ENCODE results near the gene OR9G4.

OR9G4 gene

DNA sequence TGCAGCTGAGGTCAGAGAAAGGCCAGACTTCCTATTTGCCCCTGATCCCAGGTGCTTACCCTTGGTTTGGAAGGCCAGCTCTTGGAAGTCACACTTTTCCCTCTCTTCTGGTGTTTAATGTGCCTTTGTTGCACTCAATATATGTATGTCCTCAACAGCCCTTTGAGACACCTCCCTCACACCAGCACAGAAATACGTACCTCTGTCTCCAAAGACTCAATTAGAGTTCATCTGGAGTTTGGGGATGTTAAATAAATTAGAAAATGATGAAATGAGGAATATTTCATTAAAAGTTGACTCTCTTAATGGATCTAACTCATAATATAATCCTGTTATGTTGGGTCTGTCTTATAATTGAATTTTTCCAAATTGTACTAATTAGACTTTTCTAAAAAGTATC, at the start of gene OR9G4:
OR9G4 (minus strand) TSS at position 101 of the 400 bp plus-strand sequence. CDS start 4,931 bp downstream, outside the sequence.
- no peak for DNase-seq (ENCODE audit: low read depth in 1 of 2, low spot score in 1 of 2)

- no peak for DNase-seq (ENCODE audit: low read depth in 1 of 2, low spot score in 1 of 2)
Measured at GRCh38 chr11:56783448-56784041, 35.0 kb upstream of the OR9G4 start.

GRCh38 chr11:56782167-56782847, 33.8 kb upstream of the OR9G4 start:
- DNase-seq (ENCODE audit: low read depth in 1 of 2, low spot score in 1 of 2): no peak

DNA sequence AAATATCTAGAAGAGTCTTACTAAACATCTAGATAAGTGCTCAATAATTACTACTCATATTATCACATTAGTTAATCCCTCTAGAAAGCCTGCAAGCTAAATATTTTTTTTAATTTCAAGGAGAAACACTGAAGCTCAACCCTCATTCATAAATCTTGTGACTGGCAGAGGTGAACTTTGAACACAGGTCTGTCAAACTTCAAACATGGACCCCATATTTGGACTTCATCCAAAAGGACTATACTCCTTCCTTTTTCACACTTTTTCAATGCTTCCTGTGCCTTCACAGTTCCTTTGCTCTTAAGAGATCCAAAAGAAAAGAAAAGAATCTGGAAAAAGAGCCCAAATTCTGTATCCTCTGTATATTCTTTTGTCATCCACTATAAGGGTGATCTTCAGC, 28.3 kb upstream of the OR9G4 start:
- no peak for DNase-seq (ENCODE audit: low read depth in 1 of 2, low spot score in 1 of 2)

- DNase-seq (ENCODE audit: low read depth in 1 of 2, low spot score in 1 of 2): no peak
Measured at GRCh38 chr11:56764976-56765375, 16.5 kb upstream of the OR9G4 start.

DNA sequence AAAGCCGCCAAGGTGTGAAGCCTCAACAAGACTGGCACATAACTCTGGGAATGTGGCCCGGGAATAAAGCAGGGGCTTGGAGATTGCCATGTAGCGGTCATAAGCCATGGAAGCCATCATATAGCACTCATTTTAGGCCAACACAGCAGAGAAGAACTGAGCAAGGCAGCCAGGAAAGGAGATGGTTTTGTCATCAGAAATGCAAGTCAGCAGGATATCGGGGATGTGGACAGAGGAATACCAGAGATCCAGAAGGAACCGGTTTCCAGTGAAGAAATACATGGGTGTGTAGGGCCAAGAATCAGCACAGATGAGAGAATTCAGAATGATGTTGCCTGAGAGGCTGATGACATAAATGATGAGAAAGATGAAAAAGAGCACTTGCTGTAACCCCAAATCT, 3.0 kb upstream of the OR9G4 start:
- no peak for DNase-seq (ENCODE audit: low read depth in 1 of 2, low spot score in 1 of 2)

GRCh38 chr11:56750190-56750589, 1.7 kb upstream of the OR9G4 start:
- DNase-seq (ENCODE audit: low read depth in 1 of 2, low spot score in 1 of 2): no peak

DNA sequence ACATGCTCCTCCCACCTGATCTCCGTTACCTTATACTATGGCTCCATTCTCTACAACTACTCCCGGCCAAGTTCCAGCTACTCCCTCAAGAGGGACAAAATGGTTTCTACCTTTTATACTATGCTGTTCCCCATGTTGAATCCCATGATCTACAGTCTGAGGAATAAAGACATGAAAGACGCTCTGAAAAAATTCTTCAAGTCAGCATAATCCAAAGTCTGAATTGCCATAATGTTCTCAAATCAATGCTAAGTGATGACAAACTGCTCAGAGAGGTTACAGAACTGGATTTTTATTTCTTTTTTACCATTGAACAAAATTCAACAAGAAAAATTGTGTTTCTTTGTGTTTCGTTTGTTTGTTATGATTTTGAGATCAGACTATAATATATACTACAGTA, 7.6 kb downstream of the OR9G4 start:
- no peak for DNase-seq (ENCODE audit: low read depth in 1 of 2, low spot score in 1 of 2)

- DNase-seq (ENCODE audit: low read depth in 1 of 2, low spot score in 1 of 2): no peak
Measured at GRCh38 chr11:56740107-56740506, 8.4 kb downstream of the OR9G4 start.

DNA sequence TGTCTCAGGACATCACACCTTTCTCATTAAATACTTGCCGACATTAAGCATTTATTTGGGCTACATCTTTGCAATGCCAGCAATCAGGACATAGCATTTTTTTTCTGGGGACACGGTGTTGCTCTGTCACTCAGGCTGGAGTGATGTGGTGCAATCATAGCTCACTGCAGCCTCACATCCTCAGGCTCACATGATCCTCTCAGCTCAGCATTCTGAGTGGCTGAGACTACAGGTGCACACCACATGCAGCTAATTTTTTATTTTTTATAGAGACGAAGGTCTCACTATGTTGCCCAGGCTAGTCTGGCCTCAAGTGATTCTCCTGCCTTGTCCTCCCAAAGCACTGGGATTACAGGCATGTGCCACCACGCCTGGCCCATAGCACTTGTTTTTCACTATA, 28.0 kb downstream of the OR9G4 start:
- DNase-seq (ENCODE audit: low read depth in 1 of 2, low spot score in 1 of 2): no peak

DNA sequence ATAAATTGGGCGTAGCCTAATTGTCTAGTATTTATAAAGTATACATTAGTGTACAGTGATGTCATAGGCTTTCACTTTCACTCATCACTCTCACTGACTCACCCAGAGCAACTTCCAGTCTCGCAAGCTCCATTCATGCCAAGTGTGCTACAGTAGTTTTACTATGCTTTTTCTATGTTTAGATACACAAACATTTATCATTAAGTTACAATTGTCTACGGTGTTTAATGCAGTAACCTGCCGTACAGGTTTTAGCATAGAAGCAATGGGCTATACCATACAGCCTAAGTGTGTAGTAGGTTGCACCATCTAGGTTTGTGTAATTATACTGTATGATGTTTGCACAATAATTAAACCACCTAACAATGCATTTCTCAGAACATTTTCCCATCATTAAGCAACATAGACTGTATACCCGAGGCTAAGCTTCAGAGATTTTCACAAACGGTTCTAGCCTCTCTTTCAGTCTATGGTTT, 32.1 kb downstream of the OR9G4 start:
- no peak for DNase-seq (ENCODE audit: low read depth in 1 of 2, low spot score in 1 of 2)

- no peak for DNase-seq (ENCODE audit: low read depth in 1 of 2, low spot score in 1 of 2)
Measured at GRCh38 chr11:56714206-56714605, 34.3 kb downstream of the OR9G4 start.

GRCh38 chr11:56706486-56706885, 42.0 kb downstream of the OR9G4 start:
- no peak for DNase-seq (ENCODE audit: low read depth in 1 of 2, low spot score in 1 of 2)

DNA sequence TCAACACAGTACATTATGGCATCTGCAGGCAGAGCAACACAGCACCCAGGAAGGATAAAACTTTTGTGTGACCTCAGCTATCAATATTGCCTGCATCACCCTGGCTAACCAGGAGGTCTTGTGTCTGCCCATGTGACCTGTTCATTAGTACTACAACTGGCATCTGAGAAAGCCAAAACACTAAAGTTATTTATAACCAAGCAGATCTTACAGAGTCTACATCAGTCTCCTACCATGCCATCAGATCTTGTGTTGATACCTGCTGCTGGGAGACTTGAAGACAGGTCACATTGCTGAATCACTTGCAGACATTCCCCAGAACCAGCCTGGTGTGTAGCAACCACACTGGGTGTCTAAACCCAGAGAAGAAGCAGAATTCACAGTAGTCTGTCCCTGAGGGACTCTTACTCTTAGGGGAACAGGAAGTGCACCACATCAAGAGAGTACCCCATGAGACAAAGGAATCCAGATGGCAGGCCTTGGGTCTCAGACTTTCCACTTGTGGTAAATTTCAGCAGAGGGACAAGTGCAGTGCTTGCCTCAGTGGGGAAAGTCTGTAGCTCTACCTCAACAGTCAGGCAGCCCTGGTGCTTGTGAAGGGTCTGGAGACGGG, 42.6 kb downstream of the OR9G4 start:
- no peak for DNase-seq (ENCODE audit: low read depth in 1 of 2, low spot score in 1 of 2)

DNA sequence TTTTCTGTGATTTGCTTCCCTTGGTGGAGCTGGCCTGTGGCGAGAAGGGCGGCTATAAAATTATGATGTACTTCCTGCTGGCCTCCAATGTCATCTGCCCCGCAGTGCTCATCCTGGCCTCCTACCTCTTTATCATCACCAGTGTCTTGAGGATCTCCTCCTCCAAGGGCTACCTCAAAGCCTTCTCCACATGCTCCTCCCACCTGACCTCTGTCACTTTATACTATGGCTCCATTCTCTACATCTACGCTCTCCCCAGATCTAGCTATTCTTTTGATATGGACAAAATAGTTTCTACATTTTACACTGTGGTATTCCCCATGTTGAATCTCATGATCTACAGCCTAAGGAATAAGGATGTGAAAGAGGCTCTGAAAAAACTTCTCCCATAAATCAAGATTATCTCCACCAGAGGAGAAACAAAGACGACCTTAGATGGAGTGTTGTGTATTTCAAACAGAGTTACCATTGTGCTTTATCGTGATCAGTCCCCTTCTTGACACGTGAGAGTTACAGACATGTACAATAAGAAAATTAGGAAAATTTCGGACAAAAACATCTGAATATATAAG, 47.5 kb downstream of the OR9G4 start:
- DNase-seq (ENCODE audit: low read depth in 1 of 2, low spot score in 1 of 2): no peak

GRCh38 chr11:56700242-56700913, 48.1 kb downstream of the OR9G4 start:
- DNase-seq (ENCODE audit: low read depth in 1 of 2, low spot score in 1 of 2): no peak

GRCh38 chr11:56698795-56699194, 49.7 kb downstream of the OR9G4 start, which contains the start of gene OR9G1:
TSS of gene OR9G1 (plus strand) at chr11:56699095. CDS start at chr11:56700388, 1,293 bp downstream.
- no peak for DNase-seq (ENCODE audit: low read depth in 1 of 2, low spot score in 1 of 2)

DNA sequence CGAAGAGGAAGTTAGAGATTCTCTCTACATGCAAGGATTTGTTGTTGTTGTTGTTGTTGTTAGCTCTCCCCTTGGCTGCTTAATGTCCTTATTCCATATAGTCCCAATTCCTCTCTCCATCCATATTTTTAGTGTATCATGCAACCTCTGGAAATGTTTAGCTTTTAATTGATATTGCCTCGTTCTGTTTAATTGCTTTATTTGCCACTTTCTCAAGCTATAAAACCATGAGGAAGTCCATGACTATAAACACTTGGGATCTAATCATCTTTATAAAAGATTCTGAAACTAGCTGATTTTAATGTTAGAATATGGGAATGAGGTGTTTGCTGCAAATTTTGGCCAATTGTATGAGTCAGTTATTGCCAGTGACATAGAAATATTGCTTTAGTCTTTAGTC, 55.1 kb downstream of the OR9G4 start:
- DNase-seq (ENCODE audit: low read depth in 1 of 2, low spot score in 1 of 2): no peak
